Amniotic stem cell (primary cell): ENCODE measurements around the gene MRPS7.
"Not testable (repeated sequence)": the region's sequence is repeated elsewhere in the genome, so short reads cannot be mapped to it uniquely, and the experiment has no call there.

Source experiments
- DNase-seq: peaks from one replicate; lab custom pipeline; 2025; lab: John Stamatoyannopoulos, UW

MRPS7 gene

GRCh38 chr17:75271955-75272847, 10.5 kb downstream of the MRPS7 start:
- no peak for DNase-seq

- DNase-seq = no peak
Measured at GRCh38 chr17:75272848-75273184, 11.1 kb downstream of the MRPS7 start.

GRCh38 chr17:75273977-75274708, 12.5 kb downstream of the MRPS7 start:
- DNase-seq = no peak

GRCh38 chr17:75277664-75278071, 16.0 kb downstream of the MRPS7 start:
- DNase-seq = no peak

GRCh38 chr17:75280189-75280588, 18.5 kb downstream of the MRPS7 start:
- not testable (repeated sequence) for DNase-seq

GRCh38 chr17:75285123-75285522, 23.4 kb downstream of the MRPS7 start:
- no peak for DNase-seq

GRCh38 chr17:75287221-75287620, 25.5 kb downstream of the MRPS7 start:
- DNase-seq = no peak

- DNase-seq = no peak
Measured at GRCh38 chr17:75288359-75288758, 26.7 kb downstream of the MRPS7 start.

GRCh38 chr17:75288770-75289114, 27.1 kb downstream of the MRPS7 start:
- no peak for DNase-seq

- DNase-seq = peak; percentile 97
Measured at GRCh38 chr17:75289115-75289831, 27.6 kb downstream of the MRPS7 start, which contains the start of gene SLC25A19. Gene SLC25A19 (minus strand): TSS chr17:75289433. CDS start chr17:75286764, 2,669 bp downstream.

- peak; percentile 23 for DNase-seq
Measured at GRCh38 chr17:75289832-75290337, 28.2 kb downstream of the MRPS7 start.

GRCh38 chr17:75292810-75293448, 31.2 kb downstream of the MRPS7 start:
- not testable (repeated sequence) for DNase-seq

- no peak for DNase-seq
Measured at GRCh38 chr17:75295201-75296158, 33.8 kb downstream of the MRPS7 start.

- DNase-seq = no peak
Measured at GRCh38 chr17:75300280-75300679, 38.6 kb downstream of the MRPS7 start.

- no peak for DNase-seq
Measured at GRCh38 chr17:75301049-75301448, 39.4 kb downstream of the MRPS7 start.

- no peak for DNase-seq
Measured at GRCh38 chr17:75301502-75302206, 40.0 kb downstream of the MRPS7 start.

GRCh38 chr17:75307957-75308731, 46.5 kb downstream of the MRPS7 start:
- no peak for DNase-seq

- no peak for DNase-seq
Measured at GRCh38 chr17:75308732-75309629, 47.3 kb downstream of the MRPS7 start.
